SK-N-SH treated with all-trans-retinoic acid at 6 μM for 48 hours (cell line): ENCODE results near the gene FBXL3.

ENCODE experiments used
- ATAC-seq: fragments of 200-7000 bp; cut with Tn5 transposase; 3 replicates; pipeline ENCODE4 v1.9.1; 2020; ENCODE audit warnings: mild to moderate bottlenecking, moderate library complexity
- ARNTL ChIP-seq: fragments of 450-650 bp; formaldehyde crosslinking; IDR thresholded peaks from 2 replicates; pipeline ENCODE4 v1.5.0; 2020; ENCODE audit warnings: low read depth, mild to moderate bottlenecking, moderate library complexity, borderline replicate concordance
- BACH2 ChIP-seq: fragments of 250-450 bp; sonication (Bioruptor Pico); IDR thresholded peaks from 2 replicates; pipeline ENCODE4 v1.9.0; 2021; ENCODE audit warnings: mild to moderate bottlenecking, borderline replicate concordance
- CSDC2 ChIP-seq: fragments of 250-450 bp; sonication (Bioruptor Pico); IDR thresholded peaks from 2 replicates; pipeline ENCODE4 v1.5.0; 2020; ENCODE audit warnings: mild to moderate bottlenecking, moderate library complexity
- ESRRG ChIP-seq: fragments of 250-450 bp; sonication (Bioruptor Pico); IDR thresholded peaks from 2 replicates; pipeline ENCODE4 v1.6.1; 2021; ENCODE audit warnings: mild to moderate bottlenecking
- ISL1 ChIP-seq: fragments of 250-450 bp; sonication (Bioruptor Pico); IDR thresholded peaks from 2 replicates; pipeline ENCODE4 v2.1.2; 2022; ENCODE audit warnings: mild to moderate bottlenecking, moderate library complexity
- OSR1 ChIP-seq: fragments of 250-450 bp; sonication (Bioruptor Pico); IDR thresholded peaks from 2 replicates; pipeline ENCODE4 v1.8.0; 2022; ENCODE audit warnings: moderate library complexity, mild to moderate bottlenecking, inconsistent platforms
- PPARA ChIP-seq: fragments of 250-450 bp; sonication (Bioruptor Pico); IDR thresholded peaks from 2 replicates; pipeline ENCODE4 v1.5.0; 2020; ENCODE audit warnings: mild to moderate bottlenecking, borderline replicate concordance
- RARB ChIP-seq: fragments of 250-450 bp; sonication (Bioruptor Pico); IDR thresholded peaks from 2 replicates; pipeline ENCODE4 v1.8.0; 2021; ENCODE audit warnings: mild to moderate bottlenecking, moderate library complexity
- SNAI2 ChIP-seq: fragments of 250-450 bp; sonication (Bioruptor Pico); IDR thresholded peaks from 2 replicates; pipeline ENCODE4 v1.5.0; 2020; ENCODE audit warnings: mild to moderate bottlenecking, moderate library complexity
- TCF4 ChIP-seq: fragments of 250-450 bp; sonication (Bioruptor Pico); IDR thresholded peaks from 2 replicates; pipeline ENCODE4 v1.8.0; 2021; ENCODE audit warnings: mild to moderate bottlenecking, moderate library complexity, borderline replicate concordance
- TOX ChIP-seq: fragments of 250-450 bp; sonication (Bioruptor Pico); IDR thresholded peaks from 2 replicates; pipeline ENCODE4 v1.8.0; 2021; ENCODE audit warnings: mild to moderate bottlenecking, moderate library complexity, borderline replicate concordance
- ZC3H10 ChIP-seq: fragments of 250-450 bp; sonication (Bioruptor Pico); IDR thresholded peaks from 2 replicates; pipeline ENCODE4 v1.5.1; 2021; ENCODE audit warnings: mild to moderate bottlenecking, moderate library complexity
- ZFP3 ChIP-seq: fragments of 250-450 bp; sonication (Bioruptor Pico); IDR thresholded peaks from 2 replicates; pipeline ENCODE4 v1.5.0; 2020; ENCODE audit warnings: mild to moderate bottlenecking, moderate library complexity
- ZFP30 ChIP-seq: fragments of 450-650 bp; formaldehyde crosslinking; IDR thresholded peaks from 2 replicates; pipeline ENCODE4 v1.5.0; 2022; ENCODE audit warnings: mild to moderate bottlenecking, moderate library complexity
- ZNF8 ChIP-seq: fragments of 450-650 bp; formaldehyde crosslinking; IDR thresholded peaks from 2 replicates; pipeline ENCODE4 v1.5.0; 2020; ENCODE audit warnings: mild to moderate bottlenecking, moderate library complexity
- TF ChIP-seq, protein P1 (sequence below): fragments of 250-450 bp; sonication (Bioruptor Pico); IDR thresholded peaks from 2 replicates; pipeline ENCODE4 v1.8.0; 2021; ENCODE audit warnings: low read depth, mild to moderate bottlenecking, moderate library complexity, borderline replicate concordance
- TF ChIP-seq, protein P2 (sequence below): fragments of 250-450 bp; sonication (Bioruptor Pico); IDR thresholded peaks from 2 replicates; pipeline ENCODE4 v1.5.1; 2021; ENCODE audit warnings: mild to moderate bottlenecking, moderate library complexity
- TF ChIP-seq, protein P3 (sequence below): fragments of 250-450 bp; sonication (Bioruptor Pico); IDR thresholded peaks from 2 replicates; pipeline ENCODE4 v1.5.0; 2020; ENCODE audit warnings: mild to moderate bottlenecking, moderate library complexity
- TF ChIP-seq, protein P4 (sequence below): fragments of 250-450 bp; sonication (Bioruptor Pico); IDR thresholded peaks from 2 replicates; pipeline ENCODE4 v1.8.0; 2020; ENCODE audit warnings: mild to moderate bottlenecking, moderate library complexity, borderline replicate concordance
- TF ChIP-seq, protein P5 (sequence below): fragments of 250-450 bp; sonication (Bioruptor Pico); IDR thresholded peaks from 2 replicates; pipeline ENCODE4 v1.5.1; 2020; ENCODE audit warnings: low read depth, mild to moderate bottlenecking, moderate library complexity

Gene FBXL3

DNA sequence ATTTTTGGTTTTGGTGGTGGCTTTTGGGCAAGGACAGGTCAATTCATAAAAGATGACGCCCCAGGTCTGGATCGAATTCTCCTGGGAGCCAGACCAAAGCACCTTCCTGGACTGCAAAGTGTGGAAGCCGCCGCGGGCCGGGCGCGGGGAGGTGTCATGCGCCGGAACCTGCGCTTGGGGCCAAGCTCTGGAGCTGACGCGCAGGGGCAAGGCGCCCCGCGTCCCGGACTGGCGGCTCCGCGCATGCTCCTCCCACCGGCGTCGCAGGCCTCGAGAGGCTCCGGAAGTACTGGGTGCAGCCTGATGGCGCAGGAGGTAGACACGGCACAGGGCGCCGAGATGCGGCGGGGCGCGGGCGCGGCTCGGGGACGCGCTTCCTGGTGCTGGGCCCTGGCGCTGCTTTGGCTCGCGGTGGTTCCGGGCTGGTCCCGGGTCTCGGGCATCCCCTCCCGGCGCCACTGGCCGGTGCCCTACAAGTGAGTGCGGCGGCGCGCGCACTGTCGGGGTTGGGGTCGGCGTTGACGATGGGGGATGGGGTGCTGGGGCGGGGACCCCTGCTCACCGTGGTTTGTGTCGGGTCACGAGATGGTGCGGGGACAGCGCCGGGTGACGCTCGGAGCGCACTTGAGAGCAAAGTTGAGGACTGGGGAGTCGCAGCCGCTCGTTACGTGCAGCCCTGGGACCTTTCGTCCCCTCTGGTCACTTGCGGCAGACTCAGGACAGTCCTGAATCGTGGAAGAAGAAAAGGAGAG, 35.0 kb downstream of the FBXL3 start, which contains the start of gene CLN5:
Gene CLN5, plus strand, starts transcription at position 286 of the 752 bp plus-strand sequence. Its CDS starts 18 bp downstream, at position 304.
- peak; percentile 98 for ATAC-seq
- TF ChIP-seq ZFP3 (CRISPR knock-in tag) (no peak), ZC3H10 (CRISPR knock-in tag) (no peak), ZFP30 (CRISPR knock-in tag) (no peak), TOX (no peak), CSDC2 (CRISPR knock-in tag) (no peak), SNAI2 (CRISPR knock-in tag) (no peak), BACH2 (no peak), RARB (CRISPR knock-in tag) (no peak), ARNTL (CRISPR knock-in tag) (no peak), ZNF8 (CRISPR knock-in tag) (no peak), TCF4 (CRISPR knock-in tag) (no peak)
- TF ChIP-seq, protein P1, sequence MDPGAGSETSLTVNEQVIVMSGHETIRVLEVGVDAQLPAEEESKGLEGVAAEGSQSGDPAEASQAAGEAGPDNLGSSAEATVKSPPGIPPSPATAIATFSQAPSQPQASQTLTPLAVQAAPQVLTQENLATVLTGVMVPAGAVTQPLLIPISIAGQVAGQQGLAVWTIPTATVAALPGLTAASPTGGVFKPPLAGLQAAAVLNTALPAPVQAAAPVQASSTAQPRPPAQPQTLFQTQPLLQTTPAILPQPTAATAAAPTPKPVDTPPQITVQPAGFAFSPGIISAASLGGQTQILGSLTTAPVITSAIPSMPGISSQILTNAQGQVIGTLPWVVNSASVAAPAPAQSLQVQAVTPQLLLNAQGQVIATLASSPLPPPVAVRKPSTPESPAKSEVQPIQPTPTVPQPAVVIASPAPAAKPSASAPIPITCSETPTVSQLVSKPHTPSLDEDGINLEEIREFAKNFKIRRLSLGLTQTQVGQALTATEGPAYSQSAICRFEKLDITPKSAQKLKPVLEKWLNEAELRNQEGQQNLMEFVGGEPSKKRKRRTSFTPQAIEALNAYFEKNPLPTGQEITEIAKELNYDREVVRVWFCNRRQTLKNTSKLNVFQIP (CRISPR knock-in tag) = no peak
- TF ChIP-seq, protein P2, sequence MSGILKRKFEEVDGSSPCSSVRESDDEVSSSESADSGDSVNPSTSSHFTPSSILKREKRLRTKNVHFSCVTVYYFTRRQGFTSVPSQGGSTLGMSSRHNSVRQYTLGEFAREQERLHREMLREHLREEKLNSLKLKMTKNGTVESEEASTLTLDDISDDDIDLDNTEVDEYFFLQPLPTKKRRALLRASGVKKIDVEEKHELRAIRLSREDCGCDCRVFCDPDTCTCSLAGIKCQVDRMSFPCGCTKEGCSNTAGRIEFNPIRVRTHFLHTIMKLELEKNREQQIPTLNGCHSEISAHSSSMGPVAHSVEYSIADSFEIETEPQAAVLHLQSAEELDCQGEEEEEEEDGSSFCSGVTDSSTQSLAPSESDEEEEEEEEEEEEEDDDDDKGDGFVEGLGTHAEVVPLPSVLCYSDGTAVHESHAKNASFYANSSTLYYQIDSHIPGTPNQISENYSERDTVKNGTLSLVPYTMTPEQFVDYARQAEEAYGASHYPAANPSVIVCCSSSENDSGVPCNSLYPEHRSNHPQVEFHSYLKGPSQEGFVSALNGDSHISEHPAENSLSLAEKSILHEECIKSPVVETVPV = no peak
- TF ChIP-seq, protein P3, sequence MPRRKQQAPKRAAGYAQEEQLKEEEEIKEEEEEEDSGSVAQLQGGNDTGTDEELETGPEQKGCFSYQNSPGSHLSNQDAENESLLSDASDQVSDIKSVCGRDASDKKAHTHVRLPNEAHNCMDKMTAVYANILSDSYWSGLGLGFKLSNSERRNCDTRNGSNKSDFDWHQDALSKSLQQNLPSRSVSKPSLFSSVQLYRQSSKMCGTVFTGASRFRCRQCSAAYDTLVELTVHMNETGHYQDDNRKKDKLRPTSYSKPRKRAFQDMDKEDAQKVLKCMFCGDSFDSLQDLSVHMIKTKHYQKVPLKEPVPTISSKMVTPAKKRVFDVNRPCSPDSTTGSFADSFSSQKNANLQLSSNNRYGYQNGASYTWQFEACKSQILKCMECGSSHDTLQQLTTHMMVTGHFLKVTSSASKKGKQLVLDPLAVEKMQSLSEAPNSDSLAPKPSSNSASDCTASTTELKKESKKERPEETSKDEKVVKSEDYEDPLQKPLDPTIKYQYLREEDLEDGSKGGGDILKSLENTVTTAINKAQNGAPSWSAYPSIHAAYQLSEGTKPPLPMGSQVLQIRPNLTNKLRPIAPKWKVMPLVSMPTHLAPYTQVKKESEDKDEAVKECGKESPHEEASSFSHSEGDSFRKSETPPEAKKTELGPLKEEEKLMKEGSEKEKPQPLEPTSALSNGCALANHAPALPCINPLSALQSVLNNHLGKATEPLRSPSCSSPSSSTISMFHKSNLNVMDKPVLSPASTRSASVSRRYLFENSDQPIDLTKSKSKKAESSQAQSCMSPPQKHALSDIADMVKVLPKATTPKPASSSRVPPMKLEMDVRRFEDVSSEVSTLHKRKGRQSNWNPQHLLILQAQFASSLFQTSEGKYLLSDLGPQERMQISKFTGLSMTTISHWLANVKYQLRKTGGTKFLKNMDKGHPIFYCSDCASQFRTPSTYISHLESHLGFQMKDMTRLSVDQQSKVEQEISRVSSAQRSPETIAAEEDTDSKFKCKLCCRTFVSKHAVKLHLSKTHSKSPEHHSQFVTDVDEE = no peak

DNA sequence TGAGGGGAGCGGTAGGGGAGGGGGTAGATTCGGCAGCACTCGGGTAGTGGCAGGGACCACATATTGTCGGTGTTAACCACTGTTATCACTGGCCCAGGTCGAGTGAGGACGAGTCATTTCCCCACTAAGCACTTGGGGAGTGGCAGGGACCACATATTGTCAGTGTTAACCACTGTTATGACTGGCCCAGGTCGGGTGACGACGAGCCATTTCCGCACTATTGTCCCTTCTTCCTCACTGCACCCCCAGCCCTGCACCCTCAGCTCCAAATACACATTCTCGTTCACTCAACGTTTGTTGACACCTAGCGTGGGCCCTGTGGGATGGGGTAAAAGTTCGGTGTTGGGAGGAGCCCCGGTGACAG, 35.5 kb downstream of the FBXL3 start:
- ATAC-seq = no peak
- TF ChIP-seq, protein P3 = no peak
- TF ChIP-seq, protein P2 = no peak
- no peak for TF ChIP-seq ESRRG (CRISPR knock-in tag)
- TF ChIP-seq ISL1 = no peak
- TF ChIP-seq, protein P4, sequence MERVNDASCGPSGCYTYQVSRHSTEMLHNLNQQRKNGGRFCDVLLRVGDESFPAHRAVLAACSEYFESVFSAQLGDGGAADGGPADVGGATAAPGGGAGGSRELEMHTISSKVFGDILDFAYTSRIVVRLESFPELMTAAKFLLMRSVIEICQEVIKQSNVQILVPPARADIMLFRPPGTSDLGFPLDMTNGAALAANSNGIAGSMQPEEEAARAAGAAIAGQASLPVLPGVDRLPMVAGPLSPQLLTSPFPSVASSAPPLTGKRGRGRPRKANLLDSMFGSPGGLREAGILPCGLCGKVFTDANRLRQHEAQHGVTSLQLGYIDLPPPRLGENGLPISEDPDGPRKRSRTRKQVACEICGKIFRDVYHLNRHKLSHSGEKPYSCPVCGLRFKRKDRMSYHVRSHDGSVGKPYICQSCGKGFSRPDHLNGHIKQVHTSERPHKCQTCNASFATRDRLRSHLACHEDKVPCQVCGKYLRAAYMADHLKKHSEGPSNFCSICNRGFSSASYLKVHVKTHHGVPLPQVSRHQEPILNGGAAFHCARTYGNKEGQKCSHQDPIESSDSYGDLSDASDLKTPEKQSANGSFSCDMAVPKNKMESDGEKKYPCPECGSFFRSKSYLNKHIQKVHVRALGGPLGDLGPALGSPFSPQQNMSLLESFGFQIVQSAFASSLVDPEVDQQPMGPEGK = no peak
- no peak for TF ChIP-seq ZNF8 (CRISPR knock-in tag)

DNA sequence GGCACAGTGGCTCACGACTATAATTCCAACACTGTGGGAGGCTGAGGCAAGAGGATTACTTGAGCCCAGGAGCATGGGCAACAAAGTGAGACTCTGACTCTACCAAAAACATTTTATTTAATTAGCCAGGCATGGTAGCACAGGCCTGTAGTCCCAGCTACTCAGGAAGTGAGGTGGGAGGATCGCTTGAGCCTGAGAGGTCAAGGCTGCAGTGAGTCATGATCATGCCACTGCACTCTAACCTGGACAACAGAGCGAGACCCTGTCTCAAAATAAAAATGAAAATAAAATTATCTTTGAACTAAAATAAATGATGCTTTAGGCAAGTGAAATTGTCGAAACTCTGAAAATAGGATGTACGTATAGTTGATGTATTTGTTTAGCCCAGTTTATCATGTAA, 43.3 kb downstream of the FBXL3 start:
- ATAC-seq = no peak

More for the DNA sequence above, 43.3 kb downstream of the FBXL3 start:
- TF ChIP-seq, protein P5, sequence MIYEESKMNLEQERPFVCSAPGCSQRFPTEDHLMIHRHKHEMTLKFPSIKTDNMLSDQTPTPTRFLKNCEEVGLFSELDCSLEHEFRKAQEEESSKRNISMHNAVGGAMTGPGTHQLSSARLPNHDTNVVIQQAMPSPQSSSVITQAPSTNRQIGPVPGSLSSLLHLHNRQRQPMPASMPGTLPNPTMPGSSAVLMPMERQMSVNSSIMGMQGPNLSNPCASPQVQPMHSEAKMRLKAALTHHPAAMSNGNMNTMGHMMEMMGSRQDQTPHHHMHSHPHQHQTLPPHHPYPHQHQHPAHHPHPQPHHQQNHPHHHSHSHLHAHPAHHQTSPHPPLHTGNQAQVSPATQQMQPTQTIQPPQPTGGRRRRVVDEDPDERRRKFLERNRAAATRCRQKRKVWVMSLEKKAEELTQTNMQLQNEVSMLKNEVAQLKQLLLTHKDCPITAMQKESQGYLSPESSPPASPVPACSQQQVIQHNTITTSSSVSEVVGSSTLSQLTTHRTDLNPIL (CRISPR knock-in tag) = no peak
- TF ChIP-seq PPARA (CRISPR knock-in tag) (no peak), BACH2 (no peak), TOX (no peak), ARNTL (CRISPR knock-in tag) (no peak), OSR1 (CRISPR knock-in tag) (no peak), TCF4 (CRISPR knock-in tag) (no peak), SNAI2 (CRISPR knock-in tag) (no peak)
- TF ChIP-seq, protein P4 = no peak
